Ammon's horn (tissue), 1 donor: ENCODE data around the gene CDK6.

Source experiments
- DNase-seq: peaks from one replicate; pipeline ENCODE4 v3.0.0-alpha.2; 2016; ENCODE audit warnings: low spot score

The CDK6 gene

DNA sequence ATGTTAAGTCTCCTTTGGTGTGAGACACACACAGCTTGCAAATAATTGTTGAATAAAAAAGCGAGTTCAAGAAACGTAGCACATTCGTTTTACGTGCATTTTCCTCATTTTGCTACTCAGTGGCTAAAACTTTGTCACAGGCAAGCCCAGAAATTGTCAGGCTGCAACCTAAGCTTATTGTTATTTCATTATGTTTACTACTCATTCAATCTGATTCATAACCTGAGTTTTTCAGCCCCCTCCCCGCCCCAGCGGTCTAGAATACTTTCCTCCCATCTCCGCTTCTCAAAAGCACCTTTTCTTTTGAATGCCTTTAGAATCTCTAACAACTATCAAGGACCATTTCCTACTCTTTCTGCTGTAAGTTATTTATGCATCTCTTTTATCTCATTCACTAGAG, 247.3 kb downstream of the CDK6 start:
- no peak for DNase-seq

DNA sequence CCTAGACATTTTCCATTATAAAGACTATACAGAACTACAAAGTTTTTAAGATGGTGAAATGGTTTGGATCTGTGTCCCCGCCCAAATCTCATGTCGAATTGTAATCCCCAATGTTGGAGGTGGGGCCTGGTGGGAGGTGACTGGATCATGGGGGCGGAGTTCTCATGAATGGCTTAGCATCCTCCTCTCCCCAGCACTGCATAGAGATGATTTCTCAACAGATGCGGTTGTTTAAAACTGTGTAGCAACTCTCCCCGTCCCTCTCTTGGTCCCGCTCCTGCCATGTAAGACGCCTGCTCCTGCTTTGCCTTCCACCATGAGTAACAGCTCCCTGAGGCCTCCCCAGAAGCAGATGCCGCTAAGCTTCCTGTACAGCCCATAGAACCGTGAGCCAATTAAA, 247.8 kb downstream of the CDK6 start:
- no peak for DNase-seq

DNA sequence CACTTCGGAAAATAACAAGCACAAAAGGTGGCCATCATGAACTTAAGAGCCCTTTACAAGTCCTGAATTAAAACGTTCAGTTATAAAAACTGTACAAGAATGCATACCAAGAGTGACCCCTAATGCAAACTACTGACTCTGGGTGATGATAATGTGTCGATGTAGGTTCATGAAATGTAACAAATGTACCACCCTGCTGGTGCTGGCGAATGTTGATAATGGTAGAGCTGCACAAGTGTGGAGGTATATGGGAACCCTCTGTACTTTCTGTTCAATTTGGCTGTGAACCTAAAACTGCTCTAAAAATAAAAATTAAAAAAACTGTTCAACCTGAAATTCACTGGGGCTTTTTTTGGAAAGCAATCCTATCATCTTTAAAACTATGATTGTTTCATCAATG, 249.5 kb downstream of the CDK6 start:
- no peak for DNase-seq

DNA sequence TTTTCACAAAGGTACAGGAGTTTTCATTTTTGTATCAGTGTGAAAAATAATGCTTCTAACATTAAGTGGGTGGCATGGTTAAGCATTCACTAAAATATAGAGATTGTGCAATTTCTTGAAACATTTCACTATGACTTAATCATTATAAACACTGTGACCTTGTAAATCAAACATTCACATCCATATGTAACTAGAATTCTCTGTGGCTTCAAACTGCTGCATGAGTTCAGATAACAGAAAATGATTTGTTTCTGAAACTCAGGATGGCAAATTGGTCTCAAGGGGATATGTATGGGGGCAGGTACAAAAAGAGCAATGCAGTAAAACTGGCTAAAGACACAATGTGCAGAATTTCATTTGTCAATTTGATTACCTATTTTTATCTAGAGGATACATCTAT, 250.0 kb downstream of the CDK6 start:
- DNase-seq, result no peak

DNA sequence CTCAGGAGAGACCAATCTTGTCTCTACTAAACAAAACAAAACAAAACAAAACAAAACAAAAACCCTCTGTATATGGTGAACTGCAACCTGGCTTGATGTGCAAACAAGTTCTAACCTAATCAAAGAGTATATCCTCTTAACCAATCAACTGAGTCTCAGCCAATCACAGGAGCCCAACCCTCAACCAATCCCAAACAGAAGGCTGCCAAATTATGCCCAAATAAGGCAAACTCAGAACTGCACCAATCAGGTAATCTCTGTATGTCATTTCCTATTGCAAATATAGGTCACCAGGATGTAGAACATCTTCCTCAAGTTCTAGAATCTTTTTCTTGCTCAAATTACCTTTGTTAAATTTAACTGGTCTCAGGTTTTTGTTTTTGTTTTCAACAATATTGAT, 251.4 kb downstream of the CDK6 start:
- no peak for DNase-seq

DNA sequence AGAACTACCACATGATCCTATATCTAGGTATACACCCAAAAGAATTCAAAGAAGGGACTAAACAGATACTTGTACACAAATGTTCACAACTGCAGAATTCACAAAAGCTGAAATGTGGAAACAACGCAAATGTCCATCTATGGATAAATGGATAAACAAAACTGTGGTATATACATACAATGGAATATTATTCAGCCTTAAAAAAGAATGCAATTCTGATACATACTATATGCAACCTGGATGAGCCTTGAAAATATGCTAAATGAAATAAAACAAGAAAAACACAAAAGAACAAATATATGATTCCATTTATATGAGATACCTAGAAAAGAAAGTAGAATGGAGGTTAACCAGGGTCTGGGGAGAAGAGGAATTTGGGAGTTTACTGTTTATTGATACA, 253.4 kb downstream of the CDK6 start:
- DNase-seq, result no peak

DNA sequence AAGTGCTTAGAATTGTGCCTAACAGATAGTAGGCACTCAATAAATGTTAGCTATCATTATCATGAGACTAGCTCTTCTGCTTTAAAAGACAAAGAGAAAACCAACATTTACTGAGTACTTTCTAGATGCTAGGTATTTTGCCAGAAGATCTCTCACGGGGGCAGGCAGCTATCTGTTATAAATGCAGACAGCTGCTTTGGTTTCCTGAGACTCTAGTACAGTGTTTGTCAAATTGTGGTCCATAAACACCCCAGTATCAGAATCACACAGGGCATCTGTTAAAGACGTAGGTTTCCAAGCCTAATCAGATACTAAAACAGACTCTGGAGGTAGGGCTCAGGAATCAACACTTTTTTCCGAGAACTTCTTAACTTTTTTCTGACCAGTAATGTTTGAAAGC, 260.1 kb downstream of the CDK6 start:
- DNase-seq, result no peak

DNA sequence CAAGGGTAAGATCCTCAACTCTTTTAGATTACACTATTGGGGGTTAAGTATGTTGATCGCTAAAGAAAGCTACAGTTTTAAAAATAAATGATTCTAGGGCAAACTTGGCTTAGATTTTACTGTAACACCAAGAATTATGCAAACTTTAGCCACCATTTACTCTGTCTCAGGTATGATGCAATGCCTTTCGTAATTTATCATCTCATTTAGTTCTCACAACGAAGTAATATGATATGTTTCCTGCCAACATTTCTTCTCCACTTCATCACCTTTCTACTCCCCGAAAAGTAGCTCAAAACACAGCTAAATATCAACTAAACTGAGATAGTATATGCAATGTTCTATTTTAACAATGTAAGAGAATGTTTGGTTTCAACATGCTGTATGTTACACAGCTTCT, 267.2 kb downstream of the CDK6 start:
- no peak for DNase-seq

DNA sequence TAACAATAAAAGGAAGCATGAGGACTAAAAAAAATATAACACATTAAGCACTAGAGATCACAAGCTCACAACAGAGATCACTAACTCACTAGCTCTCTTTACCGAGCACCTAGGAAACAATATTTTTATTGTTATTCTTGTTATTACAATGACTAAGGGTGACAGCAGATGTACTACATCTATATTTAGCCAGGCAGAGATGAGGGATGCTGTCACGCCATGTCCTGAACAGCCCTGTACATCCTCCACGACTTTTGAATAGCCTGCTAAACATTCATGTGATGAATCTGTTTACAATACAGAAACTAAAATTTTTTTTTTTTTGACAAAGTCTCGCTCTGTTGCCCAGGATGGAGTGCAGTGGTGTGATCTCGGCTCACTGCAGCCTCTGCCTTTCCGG, 268.9 kb downstream of the CDK6 start:
- DNase-seq, result peak; percentile 74

DNA sequence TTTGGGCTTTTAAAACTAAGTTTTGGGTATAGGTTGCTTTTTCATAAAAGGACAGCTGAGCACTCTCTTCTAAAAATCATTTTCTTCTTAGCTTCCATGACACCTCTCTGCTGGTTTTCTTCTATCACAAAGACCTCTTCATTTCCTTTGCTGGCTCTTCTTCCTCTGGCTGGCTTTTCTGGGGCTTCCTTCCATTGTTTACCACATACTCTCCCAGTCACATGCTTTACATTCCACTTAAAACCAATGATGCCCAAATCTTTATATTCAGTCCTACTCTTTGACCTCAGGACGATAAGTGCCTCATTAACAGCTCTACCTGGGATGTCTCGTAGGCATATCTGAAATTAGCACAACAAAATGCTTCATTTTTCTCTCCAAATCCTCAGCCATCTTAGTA, 273.0 kb downstream of the CDK6 start:
- no peak for DNase-seq

DNA sequence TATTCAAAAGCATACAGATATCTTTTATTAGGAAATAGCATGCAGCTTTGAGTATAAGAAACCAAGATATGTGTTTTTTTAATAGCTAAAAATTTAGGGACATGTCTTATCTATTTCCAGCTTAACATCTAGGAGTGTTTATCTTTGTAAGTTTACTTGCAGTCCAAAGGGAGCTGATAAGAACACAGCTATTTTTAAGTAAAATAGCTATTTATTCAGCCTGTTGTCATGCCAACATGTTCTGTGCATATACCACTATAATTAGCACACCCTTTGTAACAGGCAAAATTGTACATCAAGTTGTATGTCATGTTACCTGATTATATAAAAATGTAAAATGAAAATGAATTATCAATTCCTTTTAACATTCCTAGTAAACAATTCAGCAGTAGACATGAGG, 275.8 kb downstream of the CDK6 start:
- DNase-seq, result peak; percentile 18

DNA sequence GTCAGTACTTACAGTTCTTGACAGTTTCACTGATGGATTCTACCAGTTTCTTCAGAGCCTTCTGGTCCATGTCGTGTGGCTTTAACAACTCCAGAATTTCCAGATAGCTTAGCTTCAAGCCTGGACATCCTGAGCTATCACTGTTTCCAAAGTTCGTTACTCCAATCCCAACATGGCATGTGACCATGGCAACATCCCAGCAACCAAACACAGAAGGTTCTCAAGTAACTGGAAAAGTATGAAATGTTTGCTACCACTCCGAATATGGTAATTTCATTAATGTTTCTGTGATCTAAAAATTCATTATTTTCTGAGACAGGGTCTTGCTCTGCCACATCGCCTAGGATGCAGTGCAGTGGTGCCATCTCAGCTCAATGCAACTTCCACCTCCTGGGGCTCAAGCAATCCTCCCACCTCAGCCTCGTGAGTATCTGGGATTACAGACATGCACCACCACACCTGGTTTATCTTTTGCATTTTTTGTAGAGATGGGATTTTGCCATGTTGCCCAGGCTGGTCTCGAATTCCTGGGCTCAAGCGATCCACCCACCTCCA, 278.5 kb downstream of the CDK6 start:
- no peak for DNase-seq

DNA sequence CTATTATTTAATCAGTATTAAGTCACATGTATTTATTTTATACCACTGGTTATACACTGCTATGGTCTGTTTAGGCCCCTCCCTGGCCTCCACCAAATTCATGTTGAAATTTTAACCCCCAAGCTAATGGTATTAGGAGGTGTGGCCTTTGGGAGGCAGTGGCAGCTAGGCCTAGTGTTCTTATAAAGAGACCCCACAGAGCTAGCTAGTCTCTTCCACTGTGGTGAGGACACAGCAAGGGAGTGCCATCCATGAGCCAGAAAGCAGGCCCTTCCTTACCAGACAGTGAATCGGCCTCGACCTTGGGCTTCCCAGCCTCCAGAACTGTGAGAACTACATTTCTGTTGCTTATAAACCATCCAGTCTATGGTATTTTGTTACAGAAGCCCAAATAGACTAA, 279.1 kb downstream of the CDK6 start:
- DNase-seq, result no peak
